ENCODE results near the gene ZNF516. TPM values are rescaled to one million over a fixed set of nuclear protein-coding genes. Genes with fewer than 3 reads are reported as not detected.

Gene ZNF516
- polyA plus RNA-seq, 3 donors: 5.0 to 41.9 (median 8.6) TPM

DNA sequence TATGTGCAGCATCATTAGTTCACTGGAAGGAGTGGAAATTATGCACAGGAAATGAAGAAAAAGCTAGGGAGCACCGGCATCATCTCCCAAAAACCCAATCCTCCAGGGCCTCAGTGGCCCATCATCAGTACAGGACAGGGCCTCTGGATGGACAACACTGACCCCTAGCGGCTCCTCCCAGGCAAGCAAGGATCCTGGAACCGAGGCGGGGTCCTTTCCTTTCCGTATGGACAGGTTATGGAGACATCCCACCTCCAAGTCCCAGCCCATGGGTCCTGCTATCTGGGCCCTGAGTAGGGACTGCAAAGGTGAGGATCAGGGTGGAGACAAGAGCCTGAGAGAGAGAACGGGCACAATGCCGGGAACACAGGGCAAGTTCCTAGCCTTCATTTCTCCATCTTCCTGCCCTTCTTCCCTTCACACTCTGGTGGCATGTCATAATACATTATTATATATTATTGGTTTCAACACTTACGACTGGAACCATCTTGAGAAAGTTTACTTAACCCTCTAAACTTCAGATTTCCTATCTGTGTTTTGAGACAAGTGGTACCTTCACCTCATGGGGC, 68.2 kb downstream of the ZNF516 start:
- H3K9me3 Mint-ChIP-seq: no peaks in the 10 kb centered on the region
- Histone ChIP-seq H3K27ac (ENCODE audit: low read depth in 1 of 2, low read length in 2 of 2) (peak overlapping the region in 1 of 2 donors; percentile 46), H3K27me3 (ENCODE audit: control insufficient read depth in 2 of 2, insufficient read depth in 2 of 2, low read length in 2 of 2) (no peaks in the 10 kb centered on the region), H3K9ac (ENCODE audit: insufficient read depth, low read length, poor library complexity, severe bottlenecking) (no peak overlapping the region), H3K36me3 (replicated peaks in 1 of 2; ENCODE audit: control insufficient read depth in 1 of 2, insufficient read depth in 2 of 2, low read length in 2 of 2) (peaks cover 3 to 36% of the 10 kb centered on the region in 2 donors), H4K20me1 (ENCODE audit: insufficient read depth, low read length) (peaks cover 98% of the 10 kb centered on the region), H3K4me3 (replicated peaks in 1 of 3; ENCODE audit: low read depth in 2 of 3, low read length in 3 of 3) (no peak overlapping the region), H3K4me1 (ENCODE audit: control insufficient read depth in 1 of 2, insufficient read depth in 2 of 2, low read length in 2 of 2) (peaks cover 0 to 5% of the 10 kb centered on the region in 2 donors), H3K79me2 (ENCODE audit: insufficient read depth, low read length) (peaks cover 98% of the 10 kb centered on the region), H3K4me2 (replicated peaks; ENCODE audit: extremely low read depth, low read length, poor library complexity, severe bottlenecking) (no peak overlapping the region), H3K9me3 (replicated peaks in 1 of 2; ENCODE audit: control insufficient read depth in 1 of 2, insufficient read depth in 1 of 2, low read length in 2 of 2) (no peaks in the 10 kb centered on the region), H2AFZ (ENCODE audit: insufficient read depth, low read depth, low read length, poor library complexity, severe bottlenecking) (no peak overlapping the region)
- H3K27me3 Mint-ChIP-seq (ENCODE audit: low read depth in 3 of 3): no peaks in the 10 kb centered on the region
- WGBS (ENCODE audit: insufficient coverage): no CpG with 5 or more reads among the region's 8 CpGs
- intact Hi-C loops (cut with micrococcal nuclease): no loop called here
- no peak for DNase-seq
- H3K27ac Mint-ChIP-seq: peak overlapping the region in 3 of 7 donors; percentile 47 to 81 (median 64)
- H3K4me1 Mint-ChIP-seq: peaks cover 43% of the 10 kb centered on the region
- H3K4me3 Mint-ChIP-seq: no peak overlapping the region
- H3K36me3 Mint-ChIP-seq: peaks cover 10 to 34% of the 10 kb centered on the region in 2 donors
- TF ChIP-seq, protein P1, sequence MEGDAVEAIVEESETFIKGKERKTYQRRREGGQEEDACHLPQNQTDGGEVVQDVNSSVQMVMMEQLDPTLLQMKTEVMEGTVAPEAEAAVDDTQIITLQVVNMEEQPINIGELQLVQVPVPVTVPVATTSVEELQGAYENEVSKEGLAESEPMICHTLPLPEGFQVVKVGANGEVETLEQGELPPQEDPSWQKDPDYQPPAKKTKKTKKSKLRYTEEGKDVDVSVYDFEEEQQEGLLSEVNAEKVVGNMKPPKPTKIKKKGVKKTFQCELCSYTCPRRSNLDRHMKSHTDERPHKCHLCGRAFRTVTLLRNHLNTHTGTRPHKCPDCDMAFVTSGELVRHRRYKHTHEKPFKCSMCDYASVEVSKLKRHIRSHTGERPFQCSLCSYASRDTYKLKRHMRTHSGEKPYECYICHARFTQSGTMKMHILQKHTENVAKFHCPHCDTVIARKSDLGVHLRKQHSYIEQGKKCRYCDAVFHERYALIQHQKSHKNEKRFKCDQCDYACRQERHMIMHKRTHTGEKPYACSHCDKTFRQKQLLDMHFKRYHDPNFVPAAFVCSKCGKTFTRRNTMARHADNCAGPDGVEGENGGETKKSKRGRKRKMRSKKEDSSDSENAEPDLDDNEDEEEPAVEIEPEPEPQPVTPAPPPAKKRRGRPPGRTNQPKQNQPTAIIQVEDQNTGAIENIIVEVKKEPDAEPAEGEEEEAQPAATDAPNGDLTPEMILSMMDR (IDR thresholded peaks at IDR 0.05): peak; percentile 39

DNA sequence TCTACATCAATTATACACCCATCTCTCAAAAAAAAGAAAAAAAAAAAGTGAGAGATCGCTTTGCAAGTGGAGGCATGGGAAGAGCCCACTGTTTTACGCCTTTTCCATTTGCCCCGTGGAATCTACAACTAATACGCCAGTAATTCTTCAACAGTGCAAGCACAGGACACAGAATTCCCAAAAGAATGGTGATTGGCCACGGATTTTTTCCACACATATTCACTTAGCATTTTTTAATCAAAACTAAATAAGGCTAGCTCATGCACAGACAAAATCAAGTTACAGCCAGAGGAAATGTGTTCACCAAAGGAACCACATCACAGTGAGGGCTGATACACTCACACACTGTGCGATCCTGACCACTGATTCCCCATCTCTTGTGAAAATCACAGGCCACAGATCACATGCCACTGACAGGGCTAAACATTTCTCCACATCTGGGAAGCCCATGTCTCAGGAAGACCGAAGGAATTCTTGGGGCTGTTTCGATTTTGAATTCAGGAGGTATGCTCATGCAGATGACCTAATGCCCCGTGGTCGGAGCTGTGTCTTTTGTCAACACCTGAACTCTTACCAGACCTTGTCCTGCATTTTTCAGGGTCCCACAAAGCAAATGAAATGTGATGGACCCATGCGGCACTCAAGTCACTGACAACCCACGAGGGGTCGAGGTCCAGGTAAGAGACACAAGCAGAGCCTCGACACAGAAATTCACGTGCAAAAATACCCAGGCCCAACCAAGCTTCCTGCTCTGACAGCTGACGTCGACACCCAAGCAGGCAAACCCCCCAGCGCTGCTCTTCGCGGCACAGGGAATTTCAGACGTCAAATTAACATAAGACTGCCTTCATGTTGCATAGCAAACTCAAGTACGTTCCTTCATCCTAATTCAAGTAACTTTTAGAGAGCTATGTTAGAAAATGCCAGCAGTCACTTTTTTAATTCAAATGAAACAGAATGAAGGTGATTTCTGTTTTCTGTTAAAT, 69.6 kb downstream of the ZNF516 start:
- no peaks in the 10 kb centered on the region for H3K9me3 ChIP-seq (replicated peaks in 1 of 2; ENCODE audit: control insufficient read depth in 1 of 2, insufficient read depth in 1 of 2, low read length in 2 of 2)
- WGBS (ENCODE audit: insufficient coverage): 74% methylated on average over 16 of the region's 22 CpGs
- H3K79me2 ChIP-seq (ENCODE audit: insufficient read depth, low read length): peaks cover 98% of the 10 kb centered on the region
- no peaks in the 10 kb centered on the region for H3K27me3 ChIP-seq (ENCODE audit: control insufficient read depth in 2 of 2, insufficient read depth in 2 of 2, low read length in 2 of 2)
- H3K4me3 ChIP-seq (replicated peaks in 1 of 3; ENCODE audit: low read depth in 2 of 3, low read length in 3 of 3): no peak overlapping the region
- peak overlapping the region in 6 of 7 donors; percentile 18 to 83 (median 65) for H3K27ac Mint-ChIP-seq
- intact Hi-C loops (cut with micrococcal nuclease): no loop called here
- H2AFZ ChIP-seq (ENCODE audit: insufficient read depth, low read depth, low read length, poor library complexity, severe bottlenecking): no peak overlapping the region
- no peaks in the 10 kb centered on the region for H3K9me3 Mint-ChIP-seq
- H4K20me1 ChIP-seq (ENCODE audit: insufficient read depth, low read length): peaks cover 98% of the 10 kb centered on the region
- TF ChIP-seq, protein P1 (IDR thresholded peaks at IDR 0.05): no peak
- H3K9ac ChIP-seq (ENCODE audit: insufficient read depth, low read length, poor library complexity, severe bottlenecking): no peak overlapping the region
- H3K36me3 Mint-ChIP-seq: peaks cover 10 to 41% of the 10 kb centered on the region in 2 donors
- H3K4me3 Mint-ChIP-seq: no peak overlapping the region
- H3K27me3 Mint-ChIP-seq (ENCODE audit: low read depth in 3 of 3): no peaks in the 10 kb centered on the region
- H3K36me3 ChIP-seq (replicated peaks in 1 of 2; ENCODE audit: control insufficient read depth in 1 of 2, insufficient read depth in 2 of 2, low read length in 2 of 2): peaks cover 8 to 40% of the 10 kb centered on the region in 2 donors
- H3K4me1 ChIP-seq (ENCODE audit: control insufficient read depth in 1 of 2, insufficient read depth in 2 of 2, low read length in 2 of 2): peaks cover 0 to 5% of the 10 kb centered on the region in 2 donors
- peak overlapping the region in 1 of 2 donors; percentile 73 for H3K27ac ChIP-seq (ENCODE audit: low read depth in 1 of 2, low read length in 2 of 2)
- no peak overlapping the region for H3K4me2 ChIP-seq (replicated peaks; ENCODE audit: extremely low read depth, low read length, poor library complexity, severe bottlenecking)
- no peak for DNase-seq
- peaks cover 35% of the 10 kb centered on the region for H3K4me1 Mint-ChIP-seq
